ENCODE measurements around the gene HSPB7. TPM values are rescaled to one million over a fixed set of nuclear protein-coding genes. Genes with fewer than 3 reads are reported as not detected.

HSPB7 gene
- total RNA-seq, 1 donor from 2014 or later = 160 TPM

GRCh38 chr1:16015960-16016901, 1.6 kb downstream of the HSPB7 start:
- Mint-ChIP-seq H3K4me3 (ENCODE audit: unreplicated experiment) (peak overlapping the region; percentile 75), H3K4me1 (ENCODE audit: low read depth) (peaks cover 75% of the 10 kb centered on the region), H3K27me3 (ENCODE audit: low read depth) (no peaks in the 10 kb centered on the region), H3K36me3 (ENCODE audit: low read depth) (peaks cover 4% of the 10 kb centered on the region), H3K27ac (ENCODE audit: unreplicated experiment) (peak overlapping the region; percentile 99), H3K9me3 (ENCODE audit: low read depth) (no peaks in the 10 kb centered on the region)
- no peak for TF ChIP-seq CTCF (IDR thresholded peaks at IDR 0.05)
- DNase-seq (ENCODE audit: low spot score) = no peak

GRCh38 chr1:16015491-16015890, 2.4 kb downstream of the HSPB7 start:
- Mint-ChIP-seq H3K4me3 (ENCODE audit: unreplicated experiment) (peak overlapping the region; percentile 75), H3K9me3 (ENCODE audit: low read depth) (no peaks in the 10 kb centered on the region), H3K27ac (ENCODE audit: unreplicated experiment) (peak overlapping the region; percentile 63), H3K4me1 (ENCODE audit: low read depth) (peaks cover 75% of the 10 kb centered on the region), H3K36me3 (ENCODE audit: low read depth) (peaks cover 4% of the 10 kb centered on the region), H3K27me3 (ENCODE audit: low read depth) (no peaks in the 10 kb centered on the region)
- peak; percentile 89 for DNase-seq (ENCODE audit: low spot score)
- TF ChIP-seq CTCF (IDR thresholded peaks at IDR 0.05) = no peak

GRCh38 chr1:16014509-16015482, 3.0 kb downstream of the HSPB7 start:
- peak overlapping the region; percentile 39 for H3K4me3 Mint-ChIP-seq (ENCODE audit: unreplicated experiment)
- peaks cover 4% of the 10 kb centered on the region for H3K36me3 Mint-ChIP-seq (ENCODE audit: low read depth)
- H3K27me3 Mint-ChIP-seq (ENCODE audit: low read depth) = no peaks in the 10 kb centered on the region
- H3K4me1 Mint-ChIP-seq (ENCODE audit: low read depth) = peaks cover 69% of the 10 kb centered on the region
- peak; percentile 63 for DNase-seq (ENCODE audit: low spot score)
- H3K9me3 Mint-ChIP-seq (ENCODE audit: low read depth) = no peaks in the 10 kb centered on the region
- TF ChIP-seq CTCF (IDR thresholded peaks at IDR 0.05) = no peak
- H3K27ac Mint-ChIP-seq (ENCODE audit: unreplicated experiment) = peak overlapping the region; percentile 92

- Mint-ChIP-seq H3K9me3 (ENCODE audit: low read depth) (no peaks in the 10 kb centered on the region), H3K4me3 (ENCODE audit: unreplicated experiment) (peak overlapping the region; percentile 46), H3K27me3 (ENCODE audit: low read depth) (no peaks in the 10 kb centered on the region), H3K27ac (ENCODE audit: unreplicated experiment) (peak overlapping the region; percentile 92), H3K4me1 (ENCODE audit: low read depth) (peaks cover 60% of the 10 kb centered on the region), H3K36me3 (ENCODE audit: low read depth) (peaks cover 4% of the 10 kb centered on the region)
- TF ChIP-seq CTCF (IDR thresholded peaks at IDR 0.05) = no peak
- no peak for DNase-seq (ENCODE audit: low spot score)
Measured at GRCh38 chr1:16013908-16014258, 4.0 kb downstream of the HSPB7 start.
